ENCODE results near the gene LMO7.

LMO7 gene

GRCh38 chr13:75774176-75774575 lies 138.0 kb downstream of the LMO7 start:
- TF ChIP-seq TCF12 (IDR thresholded peaks at IDR 0.05; ENCODE audit: low read depth) (no peak), YY1 (IDR thresholded peaks at IDR 0.05; ENCODE audit: low read depth) (no peak), ZBTB7A (IDR thresholded peaks at IDR 0.05; ENCODE audit: low read depth) (no peak), NFIC (IDR thresholded peaks at IDR 0.05) (no peak), CREB1 (IDR thresholded peaks at IDR 0.05; ENCODE audit: low read depth) (no peak), EGR1 (IDR thresholded peaks at IDR 0.05) (no peak)

GRCh38 chr13:75776550-75776949 lies 140.4 kb downstream of the LMO7 start:
- no peak for TF ChIP-seq FOXM1 (IDR thresholded peaks at IDR 0.05; ENCODE audit: borderline replicate concordance, low read depth)
- no peak for TF ChIP-seq ZBTB7A (IDR thresholded peaks at IDR 0.05; ENCODE audit: low read depth)
- TF ChIP-seq EGR1 (IDR thresholded peaks at IDR 0.05) = no peak
- TF ChIP-seq TEAD4 (IDR thresholded peaks at IDR 0.05) = no peak
- TF ChIP-seq, protein P1, sequence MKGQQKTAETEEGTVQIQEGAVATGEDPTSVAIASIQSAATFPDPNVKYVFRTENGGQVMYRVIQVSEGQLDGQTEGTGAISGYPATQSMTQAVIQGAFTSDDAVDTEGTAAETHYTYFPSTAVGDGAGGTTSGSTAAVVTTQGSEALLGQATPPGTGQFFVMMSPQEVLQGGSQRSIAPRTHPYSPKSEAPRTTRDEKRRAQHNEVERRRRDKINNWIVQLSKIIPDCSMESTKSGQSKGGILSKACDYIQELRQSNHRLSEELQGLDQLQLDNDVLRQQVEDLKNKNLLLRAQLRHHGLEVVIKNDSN (IDR thresholded peaks at IDR 0.05) = no peak
- TF ChIP-seq NFIC (IDR thresholded peaks at IDR 0.05) = no peak
- no peak for TF ChIP-seq EP300 (IDR thresholded peaks at IDR 0.05; ENCODE audit: borderline replicate concordance)
- TF ChIP-seq YY1 (IDR thresholded peaks at IDR 0.05; ENCODE audit: low read depth) = no peak
- TF ChIP-seq CREB1 (IDR thresholded peaks at IDR 0.05; ENCODE audit: low read depth) = no peak
- no peak for TF ChIP-seq TAF1 (IDR thresholded peaks at IDR 0.05; ENCODE audit: low read depth)
- no peak for TF ChIP-seq CEBPB (IDR thresholded peaks at IDR 0.05)
- TF ChIP-seq RAD21 (IDR thresholded peaks at IDR 0.05; ENCODE audit: low read depth) = no peak
- TF ChIP-seq, protein P2, sequence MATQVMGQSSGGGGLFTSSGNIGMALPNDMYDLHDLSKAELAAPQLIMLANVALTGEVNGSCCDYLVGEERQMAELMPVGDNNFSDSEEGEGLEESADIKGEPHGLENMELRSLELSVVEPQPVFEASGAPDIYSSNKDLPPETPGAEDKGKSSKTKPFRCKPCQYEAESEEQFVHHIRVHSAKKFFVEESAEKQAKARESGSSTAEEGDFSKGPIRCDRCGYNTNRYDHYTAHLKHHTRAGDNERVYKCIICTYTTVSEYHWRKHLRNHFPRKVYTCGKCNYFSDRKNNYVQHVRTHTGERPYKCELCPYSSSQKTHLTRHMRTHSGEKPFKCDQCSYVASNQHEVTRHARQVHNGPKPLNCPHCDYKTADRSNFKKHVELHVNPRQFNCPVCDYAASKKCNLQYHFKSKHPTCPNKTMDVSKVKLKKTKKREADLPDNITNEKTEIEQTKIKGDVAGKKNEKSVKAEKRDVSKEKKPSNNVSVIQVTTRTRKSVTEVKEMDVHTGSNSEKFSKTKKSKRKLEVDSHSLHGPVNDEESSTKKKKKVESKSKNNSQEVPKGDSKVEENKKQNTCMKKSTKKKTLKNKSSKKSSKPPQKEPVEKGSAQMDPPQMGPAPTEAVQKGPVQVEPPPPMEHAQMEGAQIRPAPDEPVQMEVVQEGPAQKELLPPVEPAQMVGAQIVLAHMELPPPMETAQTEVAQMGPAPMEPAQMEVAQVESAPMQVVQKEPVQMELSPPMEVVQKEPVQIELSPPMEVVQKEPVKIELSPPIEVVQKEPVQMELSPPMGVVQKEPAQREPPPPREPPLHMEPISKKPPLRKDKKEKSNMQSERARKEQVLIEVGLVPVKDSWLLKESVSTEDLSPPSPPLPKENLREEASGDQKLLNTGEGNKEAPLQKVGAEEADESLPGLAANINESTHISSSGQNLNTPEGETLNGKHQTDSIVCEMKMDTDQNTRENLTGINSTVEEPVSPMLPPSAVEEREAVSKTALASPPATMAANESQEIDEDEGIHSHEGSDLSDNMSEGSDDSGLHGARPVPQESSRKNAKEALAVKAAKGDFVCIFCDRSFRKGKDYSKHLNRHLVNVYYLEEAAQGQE (IDR thresholded peaks at IDR 0.05; ENCODE audit: low read depth) = no peak
- TF ChIP-seq TCF12 (IDR thresholded peaks at IDR 0.05; ENCODE audit: low read depth) = no peak
- no peak for TF ChIP-seq MAX (IDR thresholded peaks at IDR 0.05)

GRCh38 chr13:75779393-75779792 lies 143.3 kb downstream of the LMO7 start:
- TF ChIP-seq YY1 (IDR thresholded peaks at IDR 0.05; ENCODE audit: low read depth) (no peak), ZBTB7A (IDR thresholded peaks at IDR 0.05; ENCODE audit: low read depth) (no peak), TAF1 (IDR thresholded peaks at IDR 0.05; ENCODE audit: low read depth) (no peak), CEBPB (IDR thresholded peaks at IDR 0.05) (no peak), CREB1 (IDR thresholded peaks at IDR 0.05; ENCODE audit: low read depth) (no peak), NFIC (IDR thresholded peaks at IDR 0.05) (no peak), TCF12 (IDR thresholded peaks at IDR 0.05; ENCODE audit: low read depth) (no peak), FOXM1 (IDR thresholded peaks at IDR 0.05; ENCODE audit: borderline replicate concordance, low read depth) (no peak), EGR1 (IDR thresholded peaks at IDR 0.05) (no peak), RAD21 (IDR thresholded peaks at IDR 0.05; ENCODE audit: low read depth) (no peak), EP300 (IDR thresholded peaks at IDR 0.05; ENCODE audit: borderline replicate concordance) (no peak), TEAD4 (IDR thresholded peaks at IDR 0.05) (no peak), MAX (IDR thresholded peaks at IDR 0.05) (no peak)
- TF ChIP-seq, protein P2 (IDR thresholded peaks at IDR 0.05; ENCODE audit: low read depth) = no peak
- TF ChIP-seq, protein P1 (IDR thresholded peaks at IDR 0.05) = no peak

- no peak for TF ChIP-seq CEBPB (IDR thresholded peaks at IDR 0.05)
- no peak for TF ChIP-seq CREB1 (IDR thresholded peaks at IDR 0.05; ENCODE audit: low read depth)
- no peak for TF ChIP-seq MAX (IDR thresholded peaks at IDR 0.05)
- no peak for TF ChIP-seq YY1 (IDR thresholded peaks at IDR 0.05; ENCODE audit: low read depth)
- no peak for TF ChIP-seq TEAD4 (IDR thresholded peaks at IDR 0.05)
- TF ChIP-seq RAD21 (IDR thresholded peaks at IDR 0.05; ENCODE audit: low read depth) = no peak
- TF ChIP-seq, protein P1 (IDR thresholded peaks at IDR 0.05) = no peak
- no peak for TF ChIP-seq EP300 (IDR thresholded peaks at IDR 0.05; ENCODE audit: borderline replicate concordance)
- TF ChIP-seq TCF12 (IDR thresholded peaks at IDR 0.05; ENCODE audit: low read depth) = no peak
- TF ChIP-seq ZBTB7A (IDR thresholded peaks at IDR 0.05; ENCODE audit: low read depth) = no peak
- TF ChIP-seq FOXM1 (IDR thresholded peaks at IDR 0.05; ENCODE audit: borderline replicate concordance, low read depth) = no peak
- TF ChIP-seq NFIC (IDR thresholded peaks at IDR 0.05) = no peak
- TF ChIP-seq EGR1 (IDR thresholded peaks at IDR 0.05) = no peak
Measured at GRCh38 chr13:75782985-75783384, 146.9 kb downstream of the LMO7 start.

DNA sequence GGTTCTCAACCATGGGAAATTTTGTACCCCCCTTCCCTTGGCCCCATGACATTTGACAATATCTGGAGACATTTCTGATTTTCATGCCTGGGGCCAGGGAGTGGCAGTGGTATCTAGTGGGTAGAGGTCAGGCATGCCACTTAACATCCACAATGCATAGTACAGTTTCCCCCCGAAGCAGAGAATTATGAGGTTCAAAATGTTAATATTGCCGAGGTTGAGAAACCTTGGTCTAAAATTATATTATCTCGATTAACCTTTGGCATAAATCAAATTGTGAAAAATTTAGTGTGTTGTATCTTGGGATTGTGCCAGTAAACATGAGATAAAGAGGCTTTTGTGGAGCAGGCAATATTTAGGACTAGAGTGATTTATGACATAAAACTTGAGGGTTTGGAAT lies 147.9 kb downstream of the LMO7 start:
- TF ChIP-seq, protein P2 (IDR thresholded peaks at IDR 0.05; ENCODE audit: low read depth) = no peak
- TF ChIP-seq FOXM1 (IDR thresholded peaks at IDR 0.05; ENCODE audit: borderline replicate concordance, low read depth) = no peak
- no peak for TF ChIP-seq TEAD4 (IDR thresholded peaks at IDR 0.05)
- no peak for TF ChIP-seq NFIC (IDR thresholded peaks at IDR 0.05)
- no peak for TF ChIP-seq EGR1 (IDR thresholded peaks at IDR 0.05)
- TF ChIP-seq EP300 (IDR thresholded peaks at IDR 0.05; ENCODE audit: borderline replicate concordance) = no peak
- TF ChIP-seq RAD21 (IDR thresholded peaks at IDR 0.05; ENCODE audit: low read depth) = no peak
- TF ChIP-seq ZBTB7A (IDR thresholded peaks at IDR 0.05; ENCODE audit: low read depth) = no peak
- TF ChIP-seq, protein P1 (IDR thresholded peaks at IDR 0.05) = no peak
- no peak for TF ChIP-seq CEBPB (IDR thresholded peaks at IDR 0.05)
- no peak for TF ChIP-seq TCF12 (IDR thresholded peaks at IDR 0.05; ENCODE audit: low read depth)
- no peak for TF ChIP-seq TAF1 (IDR thresholded peaks at IDR 0.05; ENCODE audit: low read depth)
- TF ChIP-seq MAX (IDR thresholded peaks at IDR 0.05) = no peak
- TF ChIP-seq CREB1 (IDR thresholded peaks at IDR 0.05; ENCODE audit: low read depth) = no peak
- TF ChIP-seq YY1 (IDR thresholded peaks at IDR 0.05; ENCODE audit: low read depth) = no peak
